LoVo (cell line): ENCODE data around the gene CSNK2A2.

Experiments
- DNase-seq: peaks from one replicate; pipeline ENCODE4 v3.0.0-alpha.2; 2016; ENCODE audit warnings: low spot score

The CSNK2A2 gene

GRCh38 chr16:58198803-58199411, 1.0 kb upstream of the CSNK2A2 start:
- no peak for DNase-seq

- no peak for DNase-seq
These were observed 443 bp downstream of the CSNK2A2 start for GRCh38 chr16:58197314-58198012.

- no peak for DNase-seq
These were observed 1.0 kb downstream of the CSNK2A2 start for GRCh38 chr16:58196898-58197313.

GRCh38 chr16:58195771-58196170, 2.1 kb downstream of the CSNK2A2 start:
- no peak for DNase-seq

- no peak for DNase-seq
These were observed 2.6 kb downstream of the CSNK2A2 start for GRCh38 chr16:58195344-58195743.

GRCh38 chr16:58194790-58195189, 3.1 kb downstream of the CSNK2A2 start:
- no peak for DNase-seq

GRCh38 chr16:58187665-58188421, 10.1 kb downstream of the CSNK2A2 start:
- DNase-seq, result no peak

- DNase-seq, result no peak
These were observed 10.8 kb downstream of the CSNK2A2 start for GRCh38 chr16:58187092-58187491.

GRCh38 chr16:58186176-58186944, 11.5 kb downstream of the CSNK2A2 start:
- no peak for DNase-seq

- no peak for DNase-seq
These were observed 20.6 kb downstream of the CSNK2A2 start for GRCh38 chr16:58177353-58177710.

- no peak for DNase-seq
These were observed 21.1 kb downstream of the CSNK2A2 start for GRCh38 chr16:58176608-58177352.

- DNase-seq, result no peak
These were observed 27.7 kb downstream of the CSNK2A2 start for GRCh38 chr16:58170223-58170622.

- DNase-seq, result no peak
These were observed 37.1 kb downstream of the CSNK2A2 start for GRCh38 chr16:58160855-58161254.

- DNase-seq, result no peak
These were observed 39.2 kb downstream of the CSNK2A2 start for GRCh38 chr16:58158725-58159124.

GRCh38 chr16:58157951-58158540, 39.9 kb downstream of the CSNK2A2 start:
- no peak for DNase-seq

GRCh38 chr16:58157239-58157638, 40.7 kb downstream of the CSNK2A2 start:
- no peak for DNase-seq

GRCh38 chr16:58155839-58156238, 42.1 kb downstream of the CSNK2A2 start:
- no peak for DNase-seq

- DNase-seq, result no peak
These were observed 43.6 kb downstream of the CSNK2A2 start for GRCh38 chr16:58154345-58154744.

- no peak for DNase-seq
These were observed 45.5 kb downstream of the CSNK2A2 start for GRCh38 chr16:58152246-58152868.

- no peak for DNase-seq
These were observed 49.4 kb downstream of the CSNK2A2 start for GRCh38 chr16:58148526-58148925.

GRCh38 chr16:58148099-58148498, 49.8 kb downstream of the CSNK2A2 start:
- no peak for DNase-seq
